Bronchial epithelial cell (primary cell): ENCODE measurements around the gene FAM228A. TPM values are rescaled to one million over a fixed set of nuclear protein-coding genes. Genes with fewer than 3 reads are reported as not detected.

Experiments
- DNase-seq: peaks from one replicate; pipeline ENCODE4 v3.0.0-alpha.2; 2010; ENCODE audit warnings: low read depth
- FAIRE-seq: peaks from 2 replicates; lab custom pipeline; 2011; peaks lifted over from hg19 to GRCh38; lab: Jason Lieb, UNC
- H3K27me3 ChIP-seq: 2 replicates; pipeline ENCODE4 v1.5.1; 2011; ENCODE audit warnings: low read length; ENCODE audit not compliant: control insufficient read depth, insufficient read depth
- H3K36me3 ChIP-seq: 2 replicates; pipeline ENCODE4 v1.5.1; 2011; ENCODE audit warnings: low read length; ENCODE audit not compliant: control insufficient read depth, insufficient read depth
- H3K4me3 ChIP-seq: 2 replicates; pipeline ENCODE4 v1.5.1; 2011; ENCODE audit warnings: mild to moderate bottlenecking, low read depth, low read length, control low read depth
- total RNA-seq: library from RNA; depleted of rRNA; stranded (reverse); fragments of >200 nt; gene quantifications from 2 replicates; pipeline ENCODE4 v1.2.1, GENCODE V29; 2014
- TF ChIP-seq, protein P1 (sequence below): IDR thresholded peaks from 2 replicates; pipeline ENCODE4 v1.5.1; 2011; ENCODE audit warnings: mild to moderate bottlenecking, moderate library complexity, low read length, control low read depth, inconsistent platforms; ENCODE audit not compliant: insufficient read depth, severe bottlenecking

Gene FAM228A
- total RNA-seq, 1 donor from 2014 or later, result not detected

DNA sequence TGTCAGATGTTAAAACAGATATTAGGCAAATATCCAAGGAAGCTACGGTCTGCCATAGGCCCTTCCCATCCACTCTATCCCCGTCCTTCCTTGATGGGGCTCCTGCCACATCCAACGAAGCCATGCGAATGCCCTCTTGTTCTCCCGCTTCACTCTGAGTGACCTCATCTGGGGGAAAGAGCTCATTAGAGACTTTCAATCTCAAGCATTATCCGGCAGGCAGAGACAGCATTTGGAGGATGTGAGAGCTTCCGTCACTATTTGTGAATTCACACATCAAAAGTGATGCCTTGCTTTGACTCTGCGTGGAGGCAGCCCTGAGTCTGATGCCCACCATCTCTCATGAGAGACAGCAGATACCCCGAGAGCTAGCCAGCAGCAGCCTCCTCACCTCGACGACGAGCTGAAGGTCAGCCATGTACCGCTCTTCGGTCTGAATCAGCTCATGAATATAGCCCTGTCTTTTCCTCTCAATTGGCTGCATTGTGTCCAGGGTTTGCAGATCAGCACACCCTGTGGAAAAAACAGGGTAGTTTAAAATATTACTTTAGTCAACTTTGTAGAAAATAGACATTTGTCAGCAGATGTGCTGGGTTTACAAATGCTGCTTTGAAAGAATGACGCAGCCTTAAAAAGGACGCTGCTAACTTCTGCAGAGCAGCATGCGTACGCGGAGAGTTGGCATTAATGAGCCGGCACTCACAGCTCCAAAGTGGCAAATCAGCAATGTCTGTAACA is 45.9 kb downstream of the FAM228A start:
- FAIRE-seq, result peak; percentile 28
- Histone ChIP-seq H3K36me3 (no peaks in the 10 kb centered on the region), H3K4me3 (no peak overlapping the region), H3K27me3 (no peaks in the 10 kb centered on the region)
- TF ChIP-seq, protein P1, sequence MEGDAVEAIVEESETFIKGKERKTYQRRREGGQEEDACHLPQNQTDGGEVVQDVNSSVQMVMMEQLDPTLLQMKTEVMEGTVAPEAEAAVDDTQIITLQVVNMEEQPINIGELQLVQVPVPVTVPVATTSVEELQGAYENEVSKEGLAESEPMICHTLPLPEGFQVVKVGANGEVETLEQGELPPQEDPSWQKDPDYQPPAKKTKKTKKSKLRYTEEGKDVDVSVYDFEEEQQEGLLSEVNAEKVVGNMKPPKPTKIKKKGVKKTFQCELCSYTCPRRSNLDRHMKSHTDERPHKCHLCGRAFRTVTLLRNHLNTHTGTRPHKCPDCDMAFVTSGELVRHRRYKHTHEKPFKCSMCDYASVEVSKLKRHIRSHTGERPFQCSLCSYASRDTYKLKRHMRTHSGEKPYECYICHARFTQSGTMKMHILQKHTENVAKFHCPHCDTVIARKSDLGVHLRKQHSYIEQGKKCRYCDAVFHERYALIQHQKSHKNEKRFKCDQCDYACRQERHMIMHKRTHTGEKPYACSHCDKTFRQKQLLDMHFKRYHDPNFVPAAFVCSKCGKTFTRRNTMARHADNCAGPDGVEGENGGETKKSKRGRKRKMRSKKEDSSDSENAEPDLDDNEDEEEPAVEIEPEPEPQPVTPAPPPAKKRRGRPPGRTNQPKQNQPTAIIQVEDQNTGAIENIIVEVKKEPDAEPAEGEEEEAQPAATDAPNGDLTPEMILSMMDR, result no peak
- DNase-seq, result no peak

DNA sequence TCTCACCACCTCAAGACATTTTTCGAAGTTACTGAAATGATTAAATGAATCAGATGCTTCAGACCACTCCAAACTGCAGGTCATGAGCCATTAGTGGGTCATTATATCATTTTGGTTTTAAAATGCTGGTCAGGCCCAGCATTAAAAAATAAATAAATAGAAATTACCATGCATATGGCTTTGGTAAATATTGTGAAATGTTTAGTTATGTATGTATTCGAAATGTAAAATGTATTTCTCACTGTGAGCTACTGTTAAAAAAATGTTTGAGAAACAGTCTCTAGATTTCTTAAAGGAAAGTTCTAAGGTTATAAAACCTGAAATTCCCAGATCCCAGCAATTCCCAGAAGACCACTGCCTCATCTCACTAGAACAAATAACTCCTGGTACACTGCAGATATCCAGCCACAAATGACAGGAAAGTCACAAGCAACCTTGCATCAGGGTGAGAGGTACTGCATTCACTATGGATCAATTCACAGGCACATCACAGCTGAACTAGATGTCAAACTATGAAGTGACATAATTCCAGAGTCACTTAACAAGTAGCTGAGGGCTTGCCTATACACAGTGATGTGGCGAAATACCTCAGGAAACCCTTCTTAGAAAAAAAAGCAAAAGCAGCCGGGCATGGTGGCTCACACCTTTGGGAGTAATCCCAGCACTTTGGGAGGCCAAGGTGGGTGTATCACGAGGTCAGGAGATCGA is 46.6 kb downstream of the FAM228A start:
- H3K27me3 ChIP-seq, result no peaks in the 10 kb centered on the region
- H3K4me3 ChIP-seq, result no peak overlapping the region
- no peak for FAIRE-seq
- no peak for DNase-seq
- no peaks in the 10 kb centered on the region for H3K36me3 ChIP-seq
- TF ChIP-seq, protein P1, result no peak

DNA sequence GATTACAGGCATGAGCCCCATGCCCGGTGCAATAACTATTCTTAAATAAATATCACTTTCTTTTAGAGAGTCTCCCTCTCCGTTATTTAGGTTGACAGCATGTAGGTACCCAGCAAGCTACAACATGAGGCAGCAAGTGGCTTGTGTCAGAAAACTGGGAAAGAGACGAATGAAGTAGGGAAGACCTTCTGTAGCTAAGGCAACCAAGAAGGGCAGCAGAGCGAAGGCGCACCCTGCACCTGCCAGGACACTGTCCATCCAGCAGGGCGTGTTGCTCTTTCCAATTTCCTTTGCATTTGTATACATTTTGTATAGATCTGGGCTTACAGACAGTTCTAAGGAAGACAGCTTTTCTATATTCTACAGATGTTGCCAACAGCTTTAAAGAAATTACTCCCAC is 48.1 kb downstream of the FAM228A start:
- no peaks in the 10 kb centered on the region for H3K27me3 ChIP-seq
- FAIRE-seq (no peak), DNase-seq (no peak)
- H3K36me3 ChIP-seq, result no peaks in the 10 kb centered on the region
- TF ChIP-seq, protein P1, result no peak
- no peak overlapping the region for H3K4me3 ChIP-seq

DNA sequence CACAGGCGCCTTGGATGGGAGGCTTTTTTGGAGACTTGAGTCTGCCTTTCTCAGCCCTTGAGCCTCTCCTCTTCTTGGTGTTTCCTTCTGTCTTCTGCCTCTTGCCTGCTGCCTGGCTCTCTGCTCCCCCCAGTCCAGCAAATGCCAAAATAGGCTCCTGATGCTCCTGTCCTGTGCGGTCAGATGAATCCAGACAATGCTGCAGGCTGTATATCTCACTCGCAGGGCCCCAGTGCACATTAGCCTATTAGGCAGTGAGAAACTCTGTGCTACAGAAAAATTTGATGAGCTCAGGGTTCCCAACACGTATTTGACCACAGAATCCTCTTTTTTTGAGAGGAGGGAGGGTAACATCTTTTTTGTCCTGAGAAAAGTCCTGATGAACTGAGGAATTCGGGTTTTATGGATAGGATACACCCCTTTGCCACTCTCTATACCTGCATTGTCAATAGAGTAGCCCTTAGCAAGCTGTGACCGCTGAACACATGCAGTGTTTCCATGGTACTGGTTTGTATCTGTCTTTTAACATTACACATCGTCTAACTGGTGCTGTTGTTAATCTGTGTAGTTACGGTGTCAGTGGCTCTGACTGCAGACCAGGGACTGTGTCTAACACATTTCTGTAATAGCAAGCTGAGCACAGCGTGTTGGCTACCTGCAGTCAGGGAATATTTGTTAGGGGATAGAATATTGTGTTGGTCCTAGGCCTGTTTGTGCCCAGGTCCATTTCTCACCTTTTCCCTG is 50.8 kb downstream of the FAM228A start:
- H3K36me3 ChIP-seq, result no peaks in the 10 kb centered on the region
- DNase-seq, result no peak
- no peak overlapping the region for H3K4me3 ChIP-seq
- no peaks in the 10 kb centered on the region for H3K27me3 ChIP-seq
- TF ChIP-seq, protein P1, result no peak
- FAIRE-seq, result no peak

DNA sequence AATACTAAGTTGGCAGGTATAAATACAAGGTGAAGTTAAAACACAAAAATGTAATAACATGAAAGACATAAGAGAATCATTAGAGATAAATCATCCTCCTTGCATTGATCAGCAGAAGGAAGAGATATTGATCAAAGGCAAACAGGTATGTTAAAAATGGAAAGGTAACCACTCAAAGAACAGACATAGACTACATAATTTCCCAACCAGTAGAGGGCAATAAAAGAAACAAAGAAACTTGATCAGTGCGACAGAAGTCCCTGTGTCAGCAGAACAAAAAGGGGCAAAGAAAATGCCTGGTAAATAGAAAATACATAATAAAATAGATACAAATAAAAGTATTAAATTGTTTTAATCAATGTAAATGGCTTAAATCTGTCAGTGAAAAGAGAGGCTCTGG is 53.6 kb downstream of the FAM228A start:
- TF ChIP-seq, protein P1, result peak; percentile 20
- Histone ChIP-seq H3K27me3 (no peaks in the 10 kb centered on the region), H3K36me3 (no peaks in the 10 kb centered on the region), H3K4me3 (no peak overlapping the region)
- DNase-seq (peak; percentile 32), FAIRE-seq (no peak)
